Fibroblast of mammary gland (primary cell): ENCODE results near the gene TEAD3.

Experiments
- DNase-seq: peaks from one replicate; pipeline ENCODE4 v3.0.0-alpha.2; 2010; ENCODE audit warnings: low read depth
- H3K4me3 ChIP-seq: 2 replicates; pipeline ENCODE4 v1.5.1; 2011; ENCODE audit warnings: low read depth, mild to moderate bottlenecking, low read length, moderate library complexity; ENCODE audit not compliant: control insufficient read depth
- CTCF ChIP-seq: conservative IDR thresholded peaks from 2 replicates; pipeline ENCODE4 v1.5.1; 2011; ENCODE audit warnings: low read depth, low read length, inconsistent platforms; ENCODE audit not compliant: control insufficient read depth, insufficient read depth

The TEAD3 gene

GRCh38 chr6:35470663-35471120 is 26.2 kb downstream of the TEAD3 start:
- TF ChIP-seq CTCF, result no peak
- DNase-seq, result no peak
- peak overlapping the region; percentile 94 for H3K4me3 ChIP-seq

GRCh38 chr6:35469751-35470662 is 26.9 kb downstream of the TEAD3 start:
- no peak for TF ChIP-seq CTCF
- peak overlapping the region; percentile 94 for H3K4me3 ChIP-seq
- DNase-seq, result peak; percentile 33

DNA sequence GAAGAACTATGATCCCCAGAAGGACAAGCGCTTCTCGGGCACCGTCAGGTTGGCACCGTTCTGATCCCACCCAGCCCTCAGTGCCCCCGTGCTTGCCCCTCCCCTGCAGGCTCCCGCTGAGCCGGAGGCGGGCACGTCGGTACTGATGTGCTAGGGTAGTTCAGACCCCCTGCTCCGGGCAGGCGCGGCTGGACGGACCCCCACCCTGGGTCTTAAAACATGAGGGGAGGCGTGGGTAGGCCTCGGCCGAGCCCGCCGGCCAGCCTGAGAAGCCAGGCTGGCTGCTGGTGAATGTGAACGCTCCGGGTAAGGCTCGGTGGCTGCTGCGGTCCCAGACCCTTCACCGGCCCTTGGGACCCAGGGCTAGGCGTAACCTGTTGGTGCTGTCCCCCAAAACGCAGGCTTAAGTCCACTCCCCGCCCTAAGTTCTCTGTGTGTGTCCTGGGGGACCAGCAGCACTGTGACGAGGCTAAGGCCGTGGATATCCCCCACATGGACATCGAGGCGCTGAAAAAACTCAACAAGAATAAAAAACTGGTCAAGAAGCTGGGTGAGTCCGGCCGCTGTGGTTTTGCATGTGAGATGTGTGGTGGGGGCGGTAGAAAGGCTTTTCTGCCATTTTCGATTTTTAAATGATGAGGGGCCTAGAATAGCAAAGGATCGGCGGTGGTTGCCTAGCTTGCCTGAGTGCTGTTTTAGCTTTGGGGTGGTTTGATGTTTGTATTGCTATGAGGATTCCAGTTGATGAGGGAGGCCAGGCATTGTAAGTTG is 27.7 kb downstream of the TEAD3 start:
- TF ChIP-seq CTCF, result no peak
- peak overlapping the region; percentile 94 for H3K4me3 ChIP-seq
- no peak for DNase-seq

GRCh38 chr6:35468181-35468979 is 28.5 kb downstream of the TEAD3 start, which contains the start of gene RPL10A:
Gene RPL10A (plus strand): TSS chr6:35468401. CDS start chr6:35468435, 34 bp downstream.
- peak; percentile 85 for TF ChIP-seq CTCF

DNA sequence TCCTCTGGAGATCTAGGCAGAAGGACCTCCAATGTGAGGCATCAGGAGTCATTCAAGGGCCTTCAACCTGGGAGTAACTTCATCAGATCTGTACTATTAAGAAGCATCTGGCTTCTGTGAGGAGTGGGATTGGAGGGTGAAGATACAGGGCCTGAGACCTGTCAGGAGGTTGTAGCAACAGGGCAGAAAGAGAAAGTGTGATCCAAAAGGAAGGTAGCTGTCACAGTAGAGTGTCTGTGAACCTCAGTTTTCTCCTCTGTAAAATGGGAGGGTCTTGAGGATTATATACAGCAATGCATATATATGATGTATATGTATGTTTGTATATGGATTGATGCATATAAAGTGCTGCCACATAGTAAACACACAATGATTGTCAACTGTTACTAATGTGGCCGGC is 31.2 kb downstream of the TEAD3 start:
- TF ChIP-seq CTCF, result no peak
- no peak for DNase-seq
- H3K4me3 ChIP-seq, result no peak overlapping the region

More at GRCh38 chr6:35468181-35468979, 28.5 kb downstream of the TEAD3 start, which contains the start of gene RPL10A:
- peak; percentile 96 for DNase-seq
- peak within 1 kb of the TSS; percentile 94 for H3K4me3 ChIP-seq

GRCh38 chr6:35463292-35463691 is 33.6 kb downstream of the TEAD3 start:
- TF ChIP-seq CTCF, result no peak
- DNase-seq, result no peak
- H3K4me3 ChIP-seq, result no peak overlapping the region
